ENCODE results near the gene ZYG11B. TPM values are rescaled to one million over a fixed set of nuclear protein-coding genes. Genes with fewer than 3 reads are reported as not detected.
"Not testable (repeated sequence)": the region's sequence is repeated elsewhere in the genome, so short reads cannot be mapped to it uniquely, and the experiment has no call there.

Gene ZYG11B
- total RNA-seq, 1 donor, result 59.7 TPM

- no peak for DNase-seq (ENCODE audit: low read depth)
Measured at GRCh38 chr1:52786148-52786547, 59.9 kb downstream of the ZYG11B start.

GRCh38 chr1:52790429-52790828 lies 64.2 kb downstream of the ZYG11B start:
- DNase-seq (ENCODE audit: low read depth); H3K4me3 ChIP-seq (ENCODE audit: low read depth, low read length): not testable (repeated sequence)

More at GRCh38 chr1:52786148-52786547, 59.9 kb downstream of the ZYG11B start:
- no peak for TF ChIP-seq CTCF (IDR thresholded peaks at IDR 0.05; ENCODE audit: insufficient read depth, low read length)
- no peak overlapping the region for H3K4me3 ChIP-seq (ENCODE audit: low read depth, low read length)

- no peak for TF ChIP-seq CTCF (IDR thresholded peaks at IDR 0.05; ENCODE audit: insufficient read depth, low read length)
- no peak for DNase-seq (ENCODE audit: low read depth)
- H3K4me3 ChIP-seq (ENCODE audit: low read depth, low read length), result no peak overlapping the region
Measured at GRCh38 chr1:52792036-52792435, 65.8 kb downstream of the ZYG11B start.

GRCh38 chr1:52793717-52794116 lies 67.5 kb downstream of the ZYG11B start:
- not testable (repeated sequence) for H3K4me3 ChIP-seq (ENCODE audit: low read depth, low read length)

GRCh38 chr1:52795464-52795863 lies 69.2 kb downstream of the ZYG11B start:
- no peak overlapping the region for H3K4me3 ChIP-seq (ENCODE audit: low read depth, low read length)
- no peak for DNase-seq (ENCODE audit: low read depth)
- no peak for TF ChIP-seq CTCF (IDR thresholded peaks at IDR 0.05; ENCODE audit: insufficient read depth, low read length)

More at GRCh38 chr1:52793717-52794116, 67.5 kb downstream of the ZYG11B start:
- not testable (repeated sequence) for DNase-seq (ENCODE audit: low read depth)

- TF ChIP-seq CTCF (IDR thresholded peaks at IDR 0.05; ENCODE audit: insufficient read depth, low read length), result no peak
- H3K4me3 ChIP-seq (ENCODE audit: low read depth, low read length), result no peak overlapping the region
- DNase-seq (ENCODE audit: low read depth), result no peak
Measured at GRCh38 chr1:52798331-52798730, 72.1 kb downstream of the ZYG11B start.

GRCh38 chr1:52801011-52801410 lies 74.8 kb downstream of the ZYG11B start:
- no peak overlapping the region for H3K4me3 ChIP-seq (ENCODE audit: low read depth, low read length)
- no peak for DNase-seq (ENCODE audit: low read depth)
- TF ChIP-seq CTCF (IDR thresholded peaks at IDR 0.05; ENCODE audit: insufficient read depth, low read length), result no peak

- H3K4me3 ChIP-seq (ENCODE audit: low read depth, low read length); DNase-seq (ENCODE audit: low read depth): not testable (repeated sequence)
Measured at GRCh38 chr1:52804083-52804482, 77.8 kb downstream of the ZYG11B start.

GRCh38 chr1:52814465-52814864 lies 88.2 kb downstream of the ZYG11B start:
- TF ChIP-seq CTCF (IDR thresholded peaks at IDR 0.05; ENCODE audit: insufficient read depth, low read length), result no peak
- H3K4me3 ChIP-seq (ENCODE audit: low read depth, low read length), result no peak overlapping the region
- no peak for DNase-seq (ENCODE audit: low read depth)

GRCh38 chr1:52820830-52821229 lies 94.6 kb downstream of the ZYG11B start:
- not testable (repeated sequence) for DNase-seq (ENCODE audit: low read depth); H3K4me3 ChIP-seq (ENCODE audit: low read depth, low read length)
